A673 (cell line): Measurements from ENCODE around the gene SLIT3.

ENCODE experiments used
- CTCF ChIP-seq: fragments of 300-800, 200-600 bp; sonication (generic); conservative IDR thresholded peaks from 2 replicates; pipeline ENCODE4 v1.5.1; 2017; ENCODE audit warnings: low read depth, mild to moderate bottlenecking, antibody characterized with exemption, low read length, moderate library complexity, mixed read lengths
- EZH2 ChIP-seq: fragments of 200-600 bp; sonication (generic); IDR thresholded peaks from 2 replicates; pipeline ENCODE4 v1.6.1; 2017; ENCODE audit warnings: borderline replicate concordance, low read depth, mild to moderate bottlenecking, mixed read lengths, antibody characterized with exemption, low read length; ENCODE audit not compliant: poor library complexity, severe bottlenecking

DNA sequence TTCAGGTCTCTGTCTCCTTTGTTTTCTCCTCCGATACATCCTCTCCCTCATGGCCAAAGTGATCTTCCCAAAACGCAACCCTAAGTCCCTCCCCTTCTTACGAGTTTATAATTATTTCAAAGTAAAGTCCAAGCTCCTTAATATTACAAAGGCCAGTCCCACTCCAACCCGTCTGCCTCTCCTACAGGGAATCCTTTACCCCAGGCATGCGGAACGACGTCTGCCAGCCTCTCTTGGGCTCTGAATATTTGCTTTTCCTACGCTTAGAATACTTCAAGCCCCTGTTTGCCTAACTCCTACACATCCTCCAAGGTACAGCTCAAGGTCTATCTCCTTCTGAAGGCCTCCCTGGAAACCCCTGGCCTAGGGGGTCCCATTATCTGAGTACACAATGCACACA lies 246.4 kb downstream of the SLIT3 start:
- no peak for TF ChIP-seq CTCF
- no peak for TF ChIP-seq EZH2
